Measurements from ENCODE around the gene BATF2.

The BATF2 gene

GRCh38 chr11:64960719-64961118 is 36.1 kb downstream of the BATF2 start:
- no peak for DNase-seq

- DNase-seq, result no peak
Observed at GRCh38 chr11:64959498-64959897, 37.3 kb downstream of the BATF2 start.

GRCh38 chr11:64954201-64954600 is 42.6 kb downstream of the BATF2 start:
- DNase-seq, result no peak

GRCh38 chr11:64951529-64951928 is 45.2 kb downstream of the BATF2 start:
- no peak for DNase-seq

- no peak for DNase-seq
Observed at GRCh38 chr11:64947208-64947814, 49.5 kb downstream of the BATF2 start.
